HG02852 (cell line): ENCODE data around the gene CASZ1.

ENCODE experiments used
- ATAC-seq: cut with Tn5 transposase; IDR thresholded peaks from one replicate; pipeline ENCODE4 v1.9.1; 2021; ENCODE audit warnings: mild to moderate bottlenecking, moderate library complexity; ENCODE audit not compliant: unreplicated experiment

CASZ1 gene

DNA sequence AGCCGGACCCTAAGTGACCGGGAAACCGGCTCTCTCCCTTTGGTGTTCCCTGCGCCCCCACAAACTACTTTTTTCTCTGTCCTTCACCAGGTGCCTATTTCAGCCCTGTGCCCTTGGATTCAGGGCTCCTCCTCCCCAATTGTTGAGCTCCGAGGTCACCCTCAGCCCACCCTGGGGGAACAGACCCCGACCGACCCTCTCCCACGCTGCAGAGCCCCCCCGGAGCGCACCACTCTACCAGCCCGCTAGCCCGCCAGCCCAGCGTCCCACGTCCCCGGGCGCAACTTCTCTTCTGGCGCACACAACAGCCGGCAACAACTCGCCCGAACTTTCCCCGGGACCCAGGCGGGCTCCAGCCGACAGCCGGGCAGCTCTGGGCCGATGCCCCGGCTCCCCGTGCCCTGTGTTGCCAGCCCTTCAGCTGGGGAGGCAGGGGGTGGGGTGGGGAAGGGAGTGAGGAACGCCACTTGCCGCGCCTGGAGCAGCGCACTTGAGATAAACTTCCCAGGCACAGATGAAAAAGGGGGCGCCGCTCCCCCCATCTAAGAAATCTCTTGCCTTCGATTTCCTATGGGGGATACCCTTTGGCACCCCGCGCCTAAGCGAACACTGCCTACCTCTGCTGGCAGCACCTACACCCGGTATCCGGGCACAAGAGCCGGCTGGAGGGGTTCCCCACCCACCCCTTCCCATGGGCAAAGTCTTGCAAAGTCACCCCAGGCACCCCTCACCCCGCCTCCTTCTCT lies 997 bp downstream of the CASZ1 start:
- no peak for ATAC-seq

DNA sequence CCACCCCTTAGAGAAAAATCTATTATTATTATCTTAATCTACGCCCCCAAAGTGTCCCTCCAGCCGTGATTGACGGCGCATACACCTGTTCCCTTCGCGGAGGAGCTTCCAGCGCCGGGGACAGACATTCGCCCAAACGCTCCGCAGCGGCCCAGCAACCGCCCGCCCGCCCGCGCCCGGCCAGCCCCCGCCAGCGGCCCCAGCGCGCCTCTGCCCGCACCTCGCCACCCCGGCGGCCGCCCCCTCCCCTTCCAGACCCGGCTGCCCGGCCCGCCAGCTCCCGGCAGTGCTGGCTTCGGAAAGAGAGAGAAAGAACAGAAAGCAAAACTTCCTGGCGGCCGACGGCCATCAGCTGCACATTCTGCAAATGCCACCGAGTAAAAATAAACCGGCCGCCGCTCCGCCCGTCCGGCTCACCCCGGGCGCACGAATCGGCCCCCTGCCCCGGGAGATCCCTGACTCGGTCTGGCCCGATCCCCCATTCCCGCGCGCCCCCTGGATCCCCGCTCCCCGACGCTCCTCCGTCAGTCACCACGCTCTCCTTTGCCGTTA lies 1.6 kb downstream of the CASZ1 start:
- no peak for ATAC-seq

DNA sequence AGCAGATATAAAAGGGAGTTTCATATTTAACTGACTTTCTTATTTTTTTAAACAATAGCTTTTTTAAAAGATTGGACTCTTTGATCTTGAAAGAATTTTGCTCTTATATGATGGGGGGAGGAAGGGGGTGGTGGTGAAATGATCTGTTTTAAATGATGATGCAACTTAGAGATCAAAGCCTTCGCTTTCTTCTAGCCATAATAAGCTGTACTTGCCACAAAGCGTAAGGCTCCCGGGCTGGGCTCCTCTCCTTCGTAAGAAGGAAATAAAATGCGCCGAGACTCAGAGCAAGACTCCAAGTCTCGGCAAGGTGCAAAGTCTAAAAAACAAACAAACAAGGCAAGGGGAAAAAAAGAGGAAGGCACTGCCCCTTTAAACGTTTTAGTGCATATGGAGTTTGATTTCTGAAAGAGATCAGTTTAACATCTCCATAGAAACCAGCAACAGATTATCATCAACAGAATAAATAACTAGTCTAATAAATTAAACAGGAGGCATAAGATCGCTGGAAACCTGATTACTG lies 3.3 kb downstream of the CASZ1 start:
- ATAC-seq, result no peak

DNA sequence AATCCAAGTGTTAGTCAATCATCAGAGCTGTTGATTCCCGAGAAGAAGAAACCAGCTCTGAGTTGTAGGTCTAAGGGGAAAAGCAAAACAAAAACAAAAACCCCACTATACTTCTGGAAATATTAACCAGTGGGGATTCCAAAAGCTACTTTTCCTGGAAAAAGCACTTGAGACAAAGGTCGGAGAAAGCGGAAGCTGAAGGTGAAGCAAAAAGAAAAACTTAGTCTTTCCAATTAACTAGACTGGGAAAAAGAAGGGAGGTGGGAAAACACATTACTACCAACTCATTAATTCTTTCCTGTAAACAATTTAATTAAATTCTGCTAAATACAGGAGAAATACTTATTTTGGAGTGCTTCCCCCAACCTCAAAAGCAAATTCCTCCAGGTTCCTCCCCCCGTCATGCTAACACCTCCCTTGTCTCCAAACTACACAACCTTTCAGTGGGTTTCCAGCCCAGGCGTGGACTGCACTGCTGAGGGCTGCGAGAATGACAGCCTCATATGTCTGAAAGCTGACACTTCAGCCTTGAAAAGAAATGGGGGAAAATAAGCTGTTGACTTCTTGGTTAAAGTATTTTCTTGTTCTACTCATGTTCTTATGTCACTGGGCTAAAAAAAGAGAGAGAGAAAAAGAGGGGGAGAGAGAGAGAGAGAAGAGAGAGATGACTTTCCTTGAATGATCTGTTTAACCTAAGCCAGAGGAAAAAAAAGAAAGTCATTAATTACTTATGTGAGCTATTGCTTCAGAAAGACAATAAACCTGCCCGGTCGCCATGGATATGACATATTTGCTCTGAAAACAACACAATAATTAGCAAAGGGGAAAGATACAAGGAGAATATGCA lies 5.1 kb downstream of the CASZ1 start:
- no peak for ATAC-seq

GRCh38 chr1:10789803-10790702 lies 6.4 kb downstream of the CASZ1 start:
- no peak for ATAC-seq

DNA sequence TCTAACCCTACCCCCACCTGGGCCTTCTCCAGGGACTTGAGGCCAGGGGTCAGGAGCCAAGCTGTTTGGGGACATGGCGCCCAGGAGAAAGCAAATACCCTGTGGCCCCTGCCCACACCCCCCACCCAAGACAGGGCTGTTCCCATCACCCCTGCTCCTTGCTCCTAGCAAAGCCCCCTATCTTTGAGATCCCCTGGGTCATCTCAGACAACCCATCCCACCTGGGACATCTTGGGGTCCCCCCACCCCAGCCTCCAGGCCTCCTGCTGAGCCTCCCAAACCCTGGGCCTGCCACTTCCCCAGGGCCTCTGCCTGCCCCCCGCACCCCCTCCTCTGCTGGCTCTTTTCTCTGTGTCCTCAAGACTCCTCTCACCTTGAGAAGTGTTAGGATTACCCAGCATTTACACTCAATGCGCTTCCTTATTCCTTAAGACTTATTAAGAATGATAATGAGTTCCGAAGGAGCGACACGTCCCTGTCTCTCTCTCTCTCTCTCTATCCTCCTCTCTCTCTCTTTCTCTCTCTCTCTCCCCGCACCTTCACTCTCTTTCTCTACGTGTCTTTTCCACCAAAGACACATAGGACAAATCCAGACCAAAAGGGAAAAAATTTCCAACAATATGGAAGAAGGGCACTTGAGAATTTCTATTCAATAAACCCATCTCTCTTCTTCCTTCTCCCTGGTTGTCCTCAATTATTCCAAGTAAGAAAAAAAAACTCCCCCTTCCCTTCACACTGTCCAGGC lies 7.2 kb downstream of the CASZ1 start:
- ATAC-seq, result no peak

GRCh38 chr1:10788592-10789006 lies 7.8 kb downstream of the CASZ1 start:
- no peak for ATAC-seq

DNA sequence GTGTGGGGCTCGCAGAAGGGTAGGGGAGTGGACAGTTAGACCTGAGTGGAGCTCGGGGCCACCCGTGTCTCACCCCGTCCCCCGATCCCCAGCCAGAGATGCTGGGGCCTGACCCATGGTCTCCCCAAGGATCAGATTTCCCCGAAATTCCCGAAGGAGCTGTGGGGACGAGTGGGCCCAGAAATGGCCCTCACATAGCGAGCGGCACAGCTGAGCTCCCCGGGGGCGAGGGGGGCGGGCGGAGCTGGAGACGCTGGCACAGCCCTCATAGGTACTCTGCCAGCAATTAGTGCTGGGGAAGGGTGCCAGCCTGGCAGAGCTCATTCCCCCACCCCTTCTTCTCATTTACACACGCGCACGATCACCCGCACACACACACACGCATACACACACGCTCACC lies 9.2 kb downstream of the CASZ1 start:
- no peak for ATAC-seq

- no peak for ATAC-seq
Observed at GRCh38 chr1:10785728-10786638, 10.5 kb downstream of the CASZ1 start.

DNA sequence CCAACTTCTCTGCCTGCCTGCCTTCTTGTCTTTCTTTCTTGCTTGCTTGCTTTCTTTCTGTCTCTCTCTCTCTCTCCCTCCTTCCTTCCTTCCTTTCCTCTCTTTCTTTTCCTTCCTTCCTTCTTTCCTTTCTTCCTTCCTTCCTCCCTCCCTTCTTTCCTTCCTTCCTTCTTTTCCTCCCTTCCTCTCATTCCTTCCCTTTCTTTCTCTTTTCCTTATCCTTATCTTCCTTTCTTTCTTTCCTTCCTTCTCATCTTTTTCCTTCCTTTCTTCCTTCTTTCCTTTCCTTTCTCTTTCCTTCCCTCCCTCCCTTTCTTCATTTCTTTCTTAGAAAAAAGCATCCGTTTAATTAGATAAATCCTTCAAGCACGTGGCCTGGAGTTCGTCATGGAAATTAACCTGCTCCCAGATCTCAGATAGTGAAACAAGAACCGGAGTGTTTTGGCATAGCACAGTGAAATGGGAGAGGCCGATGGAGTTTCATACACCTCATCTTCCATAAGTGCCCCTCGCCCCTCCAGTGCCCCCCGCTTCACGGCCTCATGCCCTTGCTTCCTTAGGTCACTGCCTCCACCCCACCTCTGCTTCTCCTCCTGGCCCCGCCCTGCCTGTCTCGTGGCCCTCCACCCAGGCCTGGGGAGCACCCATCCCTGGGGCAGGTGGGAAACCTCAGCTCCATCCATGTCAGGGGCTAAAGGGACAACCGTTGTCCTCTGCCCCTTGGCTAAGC lies 11.3 kb downstream of the CASZ1 start:
- no peak for ATAC-seq

GRCh38 chr1:10782491-10783244 lies 13.8 kb downstream of the CASZ1 start:
- no peak for ATAC-seq

GRCh38 chr1:10781137-10781536 lies 15.3 kb downstream of the CASZ1 start:
- ATAC-seq, result no peak

- ATAC-seq, result no peak
Observed at GRCh38 chr1:10779841-10780240, 16.6 kb downstream of the CASZ1 start.

DNA sequence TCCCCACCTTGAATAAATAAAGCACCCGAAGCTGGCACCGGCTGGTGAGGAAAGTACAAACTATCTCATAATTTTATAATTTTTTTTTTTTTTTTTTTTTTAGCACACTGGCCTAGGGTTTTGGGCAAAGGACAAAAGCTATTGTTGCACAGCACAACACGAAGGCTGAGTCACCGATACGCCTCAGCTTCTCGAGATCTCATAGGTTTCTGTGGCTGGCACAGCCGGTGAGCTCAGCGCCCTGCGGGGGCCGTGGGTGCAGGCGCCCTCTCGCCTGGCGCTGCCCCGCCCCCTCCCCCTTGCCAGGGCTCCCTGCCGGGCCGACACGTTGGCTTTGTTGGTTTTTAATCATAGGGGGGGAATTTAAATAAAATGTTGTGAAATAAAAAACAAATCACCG lies 17.2 kb downstream of the CASZ1 start:
- no peak for ATAC-seq

DNA sequence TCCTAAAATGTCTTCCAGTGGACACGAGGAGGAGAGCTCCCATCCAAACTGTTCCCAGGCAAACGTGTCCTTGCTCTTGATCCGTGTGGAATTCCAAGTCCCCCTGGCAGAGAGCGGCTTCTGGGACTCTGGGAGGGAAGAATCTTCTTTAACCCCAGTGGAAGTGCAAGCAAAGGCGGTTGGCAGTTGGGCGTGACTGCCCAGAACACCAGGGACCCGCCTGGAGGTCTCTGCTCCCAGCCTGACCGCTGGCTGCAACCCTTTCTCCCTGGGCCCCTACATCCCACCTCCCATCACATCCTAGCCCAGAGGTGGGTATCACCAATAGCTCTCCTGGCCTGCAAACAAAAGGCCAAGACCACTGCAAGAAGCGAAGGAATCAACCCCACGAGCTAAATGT lies 17.8 kb downstream of the CASZ1 start:
- ATAC-seq, result no peak

DNA sequence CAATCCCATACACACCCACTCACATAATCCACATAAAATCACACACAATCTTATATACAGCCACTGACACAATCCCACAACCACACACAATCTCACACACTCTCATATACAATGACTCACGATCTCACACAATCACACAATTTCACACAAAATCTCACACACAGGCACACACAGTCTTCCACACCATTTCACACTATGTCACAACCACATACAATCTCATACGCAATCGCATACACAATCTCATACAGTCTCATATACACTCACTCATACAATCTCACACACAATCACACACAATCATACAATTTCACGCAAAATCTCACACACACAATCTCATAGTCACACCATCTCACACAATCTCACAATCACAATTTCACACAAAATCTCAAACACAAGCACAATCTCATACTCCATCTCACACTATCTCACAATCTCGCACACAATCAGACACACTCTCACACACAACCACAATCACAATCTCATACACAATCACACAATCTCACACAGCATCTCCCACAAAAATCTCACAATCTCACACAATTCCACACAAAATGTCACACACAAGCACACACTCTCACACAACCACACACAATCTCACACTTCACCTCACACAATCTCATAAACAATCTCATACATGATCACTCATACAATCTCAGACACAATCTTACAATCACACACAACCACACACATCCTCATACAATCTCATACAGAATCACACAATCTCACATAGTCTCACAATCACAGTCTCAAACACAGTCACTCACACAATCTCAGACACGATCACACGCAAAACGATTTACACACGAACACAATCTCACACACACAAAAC lies 18.5 kb downstream of the CASZ1 start:
- ATAC-seq, result no peak
